HG03064 (cell line): ENCODE data around the gene PTPRT.

Source experiments
- ATAC-seq: cut with Tn5 transposase; IDR thresholded peaks from one replicate; pipeline ENCODE4 v1.9.1; 2021; ENCODE audit warnings: low read depth; ENCODE audit not compliant: unreplicated experiment

PTPRT gene

DNA sequence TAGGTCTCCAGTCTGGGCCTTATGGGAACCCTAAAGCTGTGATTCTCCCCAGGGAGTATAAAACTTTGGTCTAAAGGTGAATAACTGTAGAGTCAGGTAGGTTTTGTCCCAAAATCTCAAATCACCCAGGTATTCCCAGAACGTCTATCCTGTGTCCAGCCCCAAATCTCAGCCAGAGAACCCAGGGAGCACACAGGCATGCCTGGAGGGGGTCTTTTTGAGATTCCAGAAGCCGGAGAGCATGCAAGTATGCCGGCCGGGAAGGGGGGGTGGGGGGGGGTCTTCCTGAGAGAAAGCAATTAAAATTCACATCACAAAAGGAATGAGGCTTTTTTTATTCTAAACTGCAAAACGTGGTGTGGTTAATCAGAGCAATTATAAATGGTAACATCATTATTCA, 210.0 kb downstream of the PTPRT start:
- no peak for ATAC-seq

DNA sequence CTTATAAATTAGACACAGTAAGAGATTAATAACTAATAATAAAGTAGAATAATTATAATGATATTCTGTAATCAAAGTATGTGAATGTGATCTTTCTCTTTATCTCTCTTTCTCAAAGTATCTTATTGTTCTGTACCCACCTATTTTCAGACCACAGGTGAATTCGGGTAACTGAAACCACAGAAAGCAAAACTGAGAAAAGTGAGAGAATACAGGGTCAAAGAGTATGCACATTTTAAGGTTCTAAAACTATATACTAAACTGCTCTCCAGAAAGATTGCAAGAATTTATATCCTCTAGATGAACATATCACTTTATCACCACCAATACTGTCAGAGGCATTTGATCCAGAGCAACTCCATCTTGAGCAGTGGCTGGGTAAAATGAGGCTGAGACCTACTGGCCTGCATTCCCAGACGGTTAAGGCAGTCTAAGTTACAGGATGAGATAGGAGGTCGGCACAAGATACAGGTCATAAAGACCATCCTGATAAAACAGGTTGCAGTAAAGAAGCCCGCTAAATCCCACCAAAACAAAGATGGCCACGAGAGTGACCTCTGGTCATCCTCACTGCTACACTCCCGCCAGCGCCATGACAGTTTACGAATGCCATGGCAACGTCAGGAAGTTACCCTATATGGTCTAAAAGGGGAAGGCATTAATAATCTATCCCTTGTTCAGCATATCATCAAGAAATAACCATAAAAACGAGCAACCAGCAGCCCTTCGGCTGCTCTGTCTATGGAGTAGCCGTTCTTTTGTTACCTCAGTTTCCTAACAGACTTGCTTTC, 211.3 kb downstream of the PTPRT start:
- ATAC-seq, result no peak

DNA sequence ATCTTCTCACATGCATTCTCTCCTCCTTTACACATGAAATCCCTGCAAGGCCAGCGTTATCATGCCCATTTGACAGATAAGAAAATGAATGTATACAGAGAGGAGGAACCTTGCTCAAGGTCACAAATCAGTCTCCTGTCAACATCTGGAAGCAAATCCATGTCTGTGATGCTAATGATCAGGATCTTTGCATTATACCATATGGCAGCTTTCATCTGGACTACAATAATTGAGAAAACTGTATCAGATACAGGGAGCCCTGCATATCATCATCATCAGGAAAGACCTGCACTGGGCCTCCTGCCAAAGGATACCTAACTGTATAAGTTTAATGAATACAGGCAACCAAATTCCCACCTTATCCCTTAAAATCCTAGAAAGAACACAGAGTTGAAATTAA, 213.7 kb downstream of the PTPRT start:
- no peak for ATAC-seq

DNA sequence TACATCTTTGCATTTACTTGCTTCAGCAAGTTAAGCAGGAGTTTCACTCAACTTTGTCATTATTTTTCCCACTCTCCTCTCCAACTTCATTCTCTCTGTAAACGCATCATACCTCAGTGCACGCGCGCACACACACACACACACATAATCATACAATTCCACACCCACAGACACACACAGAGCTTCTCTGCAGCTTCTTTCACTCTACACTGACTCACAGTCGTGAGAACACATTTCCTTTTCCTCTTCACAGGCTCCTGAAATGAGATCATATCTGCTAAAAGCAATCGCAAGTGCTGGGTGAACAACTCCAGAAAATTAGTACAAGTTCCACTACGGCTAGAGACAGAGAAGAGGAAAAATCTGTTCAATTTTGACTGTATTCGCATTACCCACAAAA, 215.4 kb downstream of the PTPRT start:
- no peak for ATAC-seq

DNA sequence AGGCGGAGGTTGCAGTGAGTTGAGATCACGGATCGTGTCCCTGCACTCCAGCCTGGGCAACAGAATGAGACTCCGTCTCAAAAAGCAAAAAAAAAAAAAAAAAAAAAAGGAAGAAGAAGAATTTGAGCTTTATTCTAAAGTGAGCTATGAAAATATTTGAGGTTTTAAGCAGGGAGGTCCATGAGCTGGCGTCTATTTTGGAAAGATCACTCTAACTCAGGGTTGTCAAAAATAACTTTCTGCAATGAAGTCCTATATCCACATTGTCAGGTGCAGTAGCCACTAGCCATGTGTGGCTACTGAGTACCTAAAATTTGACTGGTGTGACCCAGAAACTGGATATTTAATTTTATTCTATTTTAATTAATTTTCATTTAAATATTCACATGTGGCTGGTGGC, 217.1 kb downstream of the PTPRT start:
- no peak for ATAC-seq

DNA sequence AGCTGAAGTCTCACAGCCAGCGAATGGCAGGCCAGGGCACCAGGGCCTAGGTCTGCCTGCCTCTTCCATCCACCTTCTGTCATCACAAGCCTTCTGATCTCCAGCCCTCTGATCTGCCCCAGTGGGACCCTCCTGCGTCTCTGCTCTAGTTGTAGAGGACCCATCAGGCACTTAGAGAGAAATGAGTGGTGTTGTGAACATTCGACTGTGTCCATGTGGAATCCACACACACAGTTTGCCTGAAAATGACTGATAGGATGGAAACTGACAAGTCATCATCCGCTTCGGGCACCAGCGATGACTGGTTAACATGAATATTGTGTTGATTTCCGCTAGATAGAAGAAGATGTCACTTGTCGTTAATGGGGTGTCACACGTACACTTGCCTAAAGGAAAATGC, 221.0 kb downstream of the PTPRT start:
- ATAC-seq, result no peak

DNA sequence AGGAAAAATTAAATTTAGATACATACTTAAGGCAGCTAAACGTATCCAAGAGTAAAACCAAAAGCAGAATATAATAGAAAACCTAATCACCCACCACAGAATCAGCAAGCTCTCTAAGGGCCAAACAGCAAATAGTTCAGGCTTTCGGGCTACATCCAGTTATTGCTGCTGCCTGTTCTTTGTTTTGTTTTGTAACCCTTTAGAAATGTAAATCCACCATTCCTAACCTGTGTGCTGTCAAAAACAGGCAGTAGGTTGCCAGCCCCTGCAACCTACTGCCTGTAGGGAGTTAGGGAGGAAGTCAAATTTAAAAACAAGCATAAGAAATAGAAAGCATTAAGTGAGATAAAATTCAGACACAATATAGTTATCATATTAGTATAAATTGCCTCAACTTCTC, 225.9 kb downstream of the PTPRT start:
- no peak for ATAC-seq

DNA sequence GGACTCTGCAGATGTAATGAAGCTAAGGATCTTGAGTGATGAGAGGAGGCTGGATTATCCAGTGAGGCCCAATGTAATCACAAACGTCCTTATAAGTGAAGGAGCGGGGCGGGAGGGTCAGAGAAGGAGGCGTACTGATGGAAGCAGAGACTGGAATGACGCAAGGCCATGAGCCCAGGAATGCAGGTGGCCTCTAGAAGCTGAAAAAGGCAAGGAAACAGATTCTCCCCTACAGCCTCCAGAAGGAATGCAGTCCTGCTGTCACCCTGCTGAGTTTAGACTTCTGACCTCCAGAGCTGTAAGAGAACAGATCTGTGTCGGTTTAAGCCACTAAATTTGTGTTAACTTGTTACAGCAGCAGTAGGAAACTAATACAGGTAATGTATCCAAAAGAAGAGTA, 227.9 kb downstream of the PTPRT start:
- no peak for ATAC-seq

DNA sequence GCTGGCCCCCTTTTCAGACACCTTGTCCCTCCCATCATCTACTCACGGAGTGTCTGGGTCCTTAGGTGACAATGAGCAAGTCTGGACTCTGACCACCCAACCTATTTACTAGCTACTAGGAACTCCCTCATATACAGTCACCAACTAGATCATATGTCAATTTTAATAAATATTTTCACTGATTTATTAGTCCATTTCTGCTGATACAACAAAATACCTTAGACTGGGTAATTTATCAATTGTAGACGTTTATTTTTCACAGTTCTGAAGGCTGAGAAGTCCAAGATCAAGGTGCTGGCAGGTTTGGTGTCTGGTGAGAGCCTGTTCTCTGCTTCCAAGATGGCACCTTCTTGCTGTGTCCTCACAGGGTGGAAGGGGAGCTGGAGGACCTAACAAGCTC, 229.7 kb downstream of the PTPRT start:
- ATAC-seq, result no peak

DNA sequence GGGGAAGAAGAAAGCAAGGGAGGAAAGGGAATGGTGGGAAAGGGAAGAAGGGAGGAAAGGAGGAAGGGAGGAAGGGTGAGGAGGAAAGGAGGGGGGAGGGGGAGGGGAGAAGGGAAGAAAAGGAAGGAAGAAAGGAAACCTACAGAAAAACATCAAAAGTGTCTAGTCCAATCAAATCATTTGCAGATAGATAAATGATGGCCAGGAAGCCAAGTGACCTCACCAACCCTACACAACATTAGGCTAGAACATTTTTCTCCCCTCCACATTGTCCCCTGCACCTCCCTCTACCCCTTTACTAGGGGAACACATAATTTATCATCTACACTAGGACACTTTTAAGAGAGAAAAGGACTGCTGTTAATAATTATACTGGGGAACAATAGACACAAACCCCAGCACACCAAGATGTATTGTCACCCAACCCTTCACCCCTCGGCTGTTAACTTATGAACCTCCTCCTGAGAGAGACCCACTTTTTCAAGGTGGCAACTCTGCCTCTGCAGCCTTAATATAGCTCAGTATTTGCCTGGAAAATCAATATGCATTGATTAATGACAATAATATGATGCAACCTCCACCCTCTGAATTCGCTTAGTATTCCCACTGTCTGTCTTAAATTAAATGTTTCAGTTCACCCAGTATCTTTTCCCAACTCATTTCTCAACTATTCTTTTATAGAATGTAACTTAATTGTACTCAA, 231.2 kb downstream of the PTPRT start:
- ATAC-seq, result no peak

DNA sequence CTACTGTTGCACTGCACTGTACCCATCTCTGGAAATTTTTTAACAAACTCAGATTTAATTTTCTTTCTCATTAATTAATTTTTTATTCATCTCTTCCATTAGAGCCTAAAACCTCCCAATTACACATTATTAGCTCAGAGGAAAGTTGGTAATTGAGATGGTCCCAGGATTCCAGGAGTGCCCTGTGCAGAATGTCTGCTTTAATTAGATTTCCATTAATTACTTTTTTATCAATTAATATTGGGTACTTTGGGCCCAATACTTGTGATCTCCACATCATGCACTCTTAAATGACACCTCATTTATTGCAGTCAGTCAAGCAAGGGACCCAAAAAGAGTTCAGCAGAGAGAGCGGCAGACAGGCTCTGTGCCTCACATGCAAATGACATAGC, 232.0 kb downstream of the PTPRT start:
- ATAC-seq, result no peak

DNA sequence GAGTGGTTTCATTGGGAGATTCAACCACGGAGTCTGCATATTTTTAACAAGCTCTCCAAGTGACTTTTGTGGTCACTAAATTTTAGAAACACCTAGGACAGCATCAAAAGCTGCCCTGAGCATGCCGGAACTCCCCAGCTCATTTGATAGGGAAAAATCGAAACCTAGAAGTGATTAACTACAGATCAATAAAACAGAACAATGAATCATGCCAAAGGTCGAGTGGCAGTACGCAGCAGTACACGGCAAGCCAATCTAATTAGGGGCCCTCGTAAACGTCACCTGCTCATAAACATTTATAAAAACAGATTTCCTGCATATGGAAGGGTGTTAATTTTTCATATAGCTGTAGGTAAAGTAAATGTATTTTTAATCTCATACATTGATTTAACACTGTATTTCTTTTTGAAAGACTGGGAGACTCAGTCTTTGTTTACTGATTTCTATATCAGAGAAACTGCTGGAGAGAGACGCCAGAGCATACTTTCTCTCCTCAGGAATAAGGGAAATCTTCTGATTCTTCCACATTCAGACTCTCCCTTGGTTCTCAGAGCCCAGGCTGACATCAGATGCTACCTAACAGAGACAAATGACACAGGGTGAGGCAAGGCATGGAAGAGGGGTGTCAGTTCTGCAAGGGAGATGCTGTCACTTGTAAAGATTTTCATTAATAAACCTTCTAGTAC, 232.5 kb downstream of the PTPRT start:
- ATAC-seq, result no peak

DNA sequence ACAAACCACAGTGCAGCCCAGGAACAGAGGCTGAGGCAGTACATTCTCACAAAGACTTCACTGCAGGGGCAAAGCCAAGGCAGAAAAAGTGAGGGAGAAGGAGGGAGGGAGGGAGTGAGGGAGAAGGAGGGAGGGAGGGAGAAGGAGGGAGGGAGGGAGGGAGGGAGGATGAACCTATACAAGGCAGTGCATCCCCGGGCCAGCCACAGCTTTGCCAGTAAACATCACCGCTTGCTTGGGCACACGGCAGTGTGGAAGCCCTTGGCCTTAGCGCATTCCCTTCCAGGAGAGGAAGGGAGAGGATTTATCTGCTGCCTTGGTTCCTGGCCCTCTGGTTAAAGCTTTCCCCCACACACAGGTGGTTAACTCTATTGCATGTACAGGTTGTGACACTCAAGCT, 234.0 kb downstream of the PTPRT start:
- no peak for ATAC-seq

DNA sequence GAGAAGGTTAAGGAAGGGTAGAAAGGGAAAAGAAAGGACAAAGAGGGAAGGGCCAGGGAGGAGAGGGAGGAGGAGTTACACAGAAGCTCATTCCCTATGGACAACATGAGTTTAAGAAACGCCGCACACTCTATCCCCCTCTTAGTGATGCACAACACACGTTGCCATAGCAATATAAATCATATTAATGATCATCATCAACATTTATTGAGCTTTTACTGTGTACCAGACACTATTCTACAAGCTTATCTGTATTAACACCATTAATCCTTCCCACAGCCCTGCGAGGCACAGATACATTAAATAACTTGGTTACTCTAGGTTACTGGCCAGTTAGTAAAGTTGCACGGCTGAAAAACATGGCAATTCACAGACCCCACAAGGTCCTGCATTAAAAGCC, 234.8 kb downstream of the PTPRT start:
- no peak for ATAC-seq

DNA sequence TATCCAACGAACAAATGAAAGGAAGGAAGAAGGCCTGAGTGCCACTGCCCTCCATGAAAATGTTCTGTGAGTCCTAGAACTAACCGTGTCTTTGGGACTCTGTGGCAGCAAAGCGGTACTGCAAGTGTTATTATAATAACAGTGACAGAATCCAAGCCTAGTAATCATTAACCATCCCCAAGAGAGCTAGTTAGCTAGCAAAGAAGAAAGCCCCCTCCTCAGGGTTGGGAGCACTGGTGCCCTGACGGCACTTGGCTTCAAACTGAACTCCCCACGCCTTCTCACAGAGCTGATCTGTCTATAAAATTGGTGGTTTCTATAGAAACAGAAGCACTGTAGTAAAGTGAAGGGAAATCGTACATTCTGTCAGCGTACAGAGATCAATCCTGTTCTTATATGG, 239.8 kb downstream of the PTPRT start:
- ATAC-seq, result no peak

DNA sequence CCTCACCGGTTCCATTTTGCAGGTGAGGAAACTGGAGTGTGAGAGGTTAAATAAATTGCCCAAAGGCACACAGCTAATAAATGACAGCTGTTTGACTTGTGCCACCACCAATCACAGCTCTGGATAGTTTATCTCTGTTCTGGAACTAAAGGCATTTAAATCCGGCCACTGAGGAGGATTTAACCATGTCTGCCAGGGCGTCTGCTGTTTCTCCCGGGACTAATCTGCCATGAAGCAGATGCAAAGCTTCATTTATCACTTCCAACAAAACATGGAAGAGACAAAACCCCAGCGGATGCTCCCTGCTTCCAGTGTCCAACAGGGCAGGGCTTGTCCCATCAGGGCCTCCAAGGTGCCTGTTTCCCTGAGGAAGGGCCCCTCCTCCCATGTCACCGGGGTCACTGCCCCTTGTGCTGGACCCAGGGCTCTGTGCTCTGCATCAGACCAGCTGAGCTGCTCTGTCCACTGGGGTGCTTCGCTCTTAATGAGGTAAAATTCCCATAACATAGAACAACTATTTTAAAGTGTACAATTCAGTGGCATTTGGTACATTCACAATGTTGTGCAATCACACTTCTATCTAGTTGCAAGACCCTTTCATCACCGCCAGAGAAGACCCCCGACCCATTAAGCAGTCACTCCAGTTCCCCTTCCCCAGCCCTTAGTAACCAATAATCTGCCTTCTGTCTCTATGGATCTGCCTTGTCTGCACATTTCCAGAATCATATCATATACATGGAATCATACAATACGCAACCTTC, 244.3 kb downstream of the PTPRT start:
- no peak for ATAC-seq

DNA sequence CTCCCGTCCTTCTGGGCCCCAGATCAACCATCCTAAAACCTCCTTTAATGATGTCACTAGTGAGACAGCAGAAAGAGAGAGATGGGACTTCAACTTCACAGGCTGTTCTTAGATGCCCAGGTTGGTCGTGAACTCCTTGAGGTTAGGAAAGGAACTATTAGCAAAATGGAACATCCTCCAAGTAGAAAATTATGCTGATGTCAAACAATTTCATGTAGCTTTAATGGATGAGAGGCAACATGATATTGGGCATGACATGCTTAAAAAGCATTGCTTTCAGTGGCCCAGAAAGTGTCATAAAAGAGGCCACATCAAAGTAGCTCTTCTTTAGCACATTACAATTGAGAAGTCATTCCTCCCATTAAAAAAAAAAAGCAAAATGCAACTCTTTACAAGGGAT, 248.1 kb downstream of the PTPRT start:
- no peak for ATAC-seq

DNA sequence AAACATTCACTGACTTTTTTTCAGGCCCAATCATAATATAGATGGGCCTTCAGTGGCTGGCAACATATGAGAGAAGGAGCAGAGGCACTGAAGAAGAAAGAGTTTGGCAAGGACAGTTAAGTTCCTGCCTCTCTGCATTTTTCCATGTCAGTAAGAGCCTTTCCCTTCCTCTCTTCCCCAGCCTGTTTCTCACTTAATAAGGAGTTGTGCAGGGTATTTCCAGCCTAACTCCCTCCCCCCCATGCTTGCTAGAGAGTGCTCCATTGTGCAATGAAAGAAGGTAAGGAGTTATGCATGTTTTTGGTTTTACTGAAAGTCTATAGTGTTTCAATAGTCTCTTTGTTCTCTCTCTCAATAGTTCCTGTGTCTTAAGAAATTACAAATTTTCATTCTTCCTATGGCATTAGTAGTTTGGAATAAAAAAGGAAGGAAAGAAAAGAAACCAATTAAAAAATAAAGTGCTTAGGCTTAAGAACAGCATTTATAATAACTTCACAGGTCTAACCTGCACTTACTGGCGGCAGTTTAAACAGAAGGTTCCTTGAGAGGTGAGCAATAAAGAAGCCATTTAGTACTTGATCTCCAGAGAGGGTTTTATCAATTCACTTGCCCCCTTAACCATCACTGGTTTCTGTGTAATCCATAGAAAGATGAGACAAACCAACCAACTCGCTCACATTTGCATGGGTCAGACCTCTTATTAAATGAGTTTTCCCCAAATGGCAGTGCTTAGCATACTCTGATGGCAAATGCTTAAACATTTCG, 251.1 kb downstream of the PTPRT start:
- no peak for ATAC-seq

DNA sequence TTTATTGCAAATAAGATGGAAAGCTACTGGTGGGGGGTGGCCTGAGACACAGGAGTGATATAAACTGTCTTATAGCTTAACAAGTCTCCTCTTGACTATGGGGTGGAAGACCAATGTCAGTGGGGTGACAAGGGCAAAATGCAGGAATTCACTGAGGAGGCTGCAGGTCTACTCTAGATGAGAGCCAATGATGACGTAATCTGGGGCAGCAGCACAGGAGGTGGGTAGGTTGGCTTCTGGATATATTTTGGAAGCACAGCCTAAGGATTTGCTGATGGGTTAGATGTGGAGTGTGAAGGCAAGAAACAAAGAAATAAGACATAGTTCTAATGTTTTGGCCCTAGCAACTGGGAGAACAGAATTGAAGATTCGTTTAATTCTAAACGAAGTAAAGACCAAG, 253.2 kb downstream of the PTPRT start:
- ATAC-seq, result no peak

DNA sequence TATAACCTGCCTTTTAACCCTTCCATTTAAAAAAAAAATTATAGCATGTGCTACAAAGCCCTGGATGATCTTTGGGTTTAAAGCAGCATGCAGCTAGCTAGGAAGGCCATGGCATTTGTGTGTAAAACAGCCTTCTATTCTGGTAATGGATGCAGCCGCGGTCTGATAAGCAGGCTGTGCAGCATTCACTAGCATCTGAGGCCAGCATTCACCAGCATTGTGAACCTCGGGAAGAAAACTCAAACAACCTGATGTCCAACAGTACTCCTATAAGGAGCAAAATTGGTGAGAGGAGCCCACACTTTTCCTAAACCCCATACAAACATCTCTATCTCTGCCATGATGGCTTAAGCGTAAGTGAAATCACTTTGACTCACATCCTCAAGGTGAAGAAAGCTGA, 265.5 kb downstream of the PTPRT start:
- ATAC-seq, result no peak
